SHP77 treated with DMSO at 0.1 percent for 48 hours (cell line): Measurements from ENCODE around the gene CAPZA2.

Experiments used
- DNase-seq: peaks from one replicate; lab custom pipeline; 2025; lab: John Stamatoyannopoulos, UW

CAPZA2 gene

DNA sequence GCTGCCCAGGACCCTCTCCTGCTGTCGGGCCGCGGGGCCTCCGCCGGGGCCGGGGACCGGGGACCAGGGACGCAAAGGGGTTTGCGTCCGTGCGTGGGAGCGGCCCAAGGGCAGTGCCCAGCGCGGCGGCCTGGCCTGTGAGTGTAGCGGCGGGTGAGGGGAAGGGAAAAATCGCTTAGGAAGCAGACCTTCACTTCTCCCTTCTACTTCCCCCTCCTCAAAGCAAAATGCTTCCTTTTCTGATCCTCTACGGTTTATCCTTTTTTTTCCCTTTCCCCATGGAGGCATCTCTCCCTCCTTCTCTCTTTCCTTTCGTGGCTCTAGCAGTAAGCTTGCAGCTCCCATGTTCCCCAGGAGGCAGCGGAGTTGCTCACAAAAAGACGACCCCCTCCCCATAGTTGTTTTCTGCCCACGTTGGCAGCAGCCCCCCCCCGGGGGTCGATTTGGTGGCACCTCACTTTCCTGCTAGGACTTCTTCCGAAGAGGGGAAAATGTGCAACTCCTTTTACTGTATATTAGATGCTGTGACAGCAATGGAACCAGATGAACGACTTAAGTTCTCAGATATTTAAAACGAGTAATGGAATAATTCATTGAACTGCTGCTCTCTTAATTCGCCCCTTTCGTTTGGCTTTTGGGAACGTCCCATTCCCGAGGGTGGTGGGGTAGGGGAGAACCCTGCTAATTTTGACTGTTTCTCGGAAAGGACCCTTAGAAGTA, 724 bp downstream of the CAPZA2 start:
- DNase-seq, result peak; percentile 22

DNA sequence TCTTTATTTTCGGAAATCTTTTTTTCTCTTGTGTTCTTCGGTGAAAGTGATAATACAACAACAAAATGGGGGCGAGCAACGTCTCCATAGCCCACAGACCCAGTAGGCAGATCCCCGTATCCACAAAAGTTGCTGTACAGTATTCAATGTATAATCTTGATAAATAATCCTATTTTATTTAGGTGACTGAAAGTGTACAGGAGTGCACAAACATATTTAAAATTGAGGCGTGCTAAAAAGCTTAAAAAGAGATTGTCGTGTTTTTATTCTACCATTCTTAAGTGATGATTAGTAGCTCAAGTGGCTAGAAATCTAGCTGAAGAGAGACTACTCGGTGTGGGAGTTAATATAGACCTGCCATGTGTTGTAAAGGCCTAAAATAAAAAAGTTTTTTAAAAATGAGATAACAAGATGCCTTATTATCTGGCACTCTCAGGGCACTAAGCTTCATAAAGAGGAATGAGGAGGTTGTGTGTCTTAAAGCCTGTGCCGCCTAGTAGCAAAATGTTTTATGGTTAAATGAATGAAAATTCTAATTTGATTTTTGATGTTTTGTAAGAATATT, 1.6 kb downstream of the CAPZA2 start:
- DNase-seq, result no peak

DNA sequence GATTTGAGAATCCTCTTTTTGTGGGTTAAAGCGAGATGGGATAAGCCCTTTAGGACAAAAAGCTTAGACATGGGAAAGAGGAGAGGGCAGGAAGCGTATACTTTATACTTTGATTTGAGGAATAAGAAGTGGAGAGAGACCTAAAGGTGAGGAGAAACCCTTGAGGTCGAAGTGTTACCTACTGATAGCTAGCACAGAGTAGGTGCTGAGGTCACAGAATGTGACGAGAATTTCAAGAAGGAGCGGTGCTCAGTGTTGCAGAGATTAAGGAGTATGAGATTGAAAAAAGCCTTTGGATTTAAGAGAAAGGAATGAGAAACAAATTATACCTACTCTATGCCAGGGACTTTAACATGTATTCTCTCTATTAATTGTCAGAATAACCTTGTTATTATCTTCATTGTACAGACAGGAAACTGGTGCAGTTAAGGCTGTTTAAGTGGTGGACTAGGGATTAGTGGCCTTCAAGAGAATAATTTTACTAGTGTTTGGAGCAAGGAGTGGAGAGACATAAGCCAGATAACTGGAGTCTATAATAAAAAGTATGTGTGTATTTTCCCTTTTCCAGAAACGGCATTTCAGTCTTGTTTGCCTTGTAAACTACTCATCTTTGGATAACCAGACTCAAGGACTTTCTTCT, 8.8 kb downstream of the CAPZA2 start:
- no peak for DNase-seq

DNA sequence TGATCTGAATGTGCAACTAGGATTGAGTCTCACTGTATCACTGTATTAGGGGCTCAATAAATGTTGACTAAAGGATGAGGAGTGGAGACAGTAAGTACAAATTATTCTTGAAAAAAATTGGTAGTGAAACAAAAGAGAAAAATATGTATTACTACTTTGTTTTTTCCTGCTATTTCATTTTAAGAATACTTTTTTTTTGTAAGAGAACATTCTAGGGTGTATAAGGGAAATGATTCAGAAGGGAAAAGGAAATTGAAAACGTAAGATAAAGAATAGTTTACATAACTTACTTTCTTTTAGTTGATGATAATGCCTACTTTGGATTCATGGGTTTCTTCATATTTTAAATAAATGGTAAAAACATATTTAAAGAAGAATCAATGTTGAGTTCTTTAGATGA, 9.6 kb downstream of the CAPZA2 start:
- DNase-seq, result no peak

DNA sequence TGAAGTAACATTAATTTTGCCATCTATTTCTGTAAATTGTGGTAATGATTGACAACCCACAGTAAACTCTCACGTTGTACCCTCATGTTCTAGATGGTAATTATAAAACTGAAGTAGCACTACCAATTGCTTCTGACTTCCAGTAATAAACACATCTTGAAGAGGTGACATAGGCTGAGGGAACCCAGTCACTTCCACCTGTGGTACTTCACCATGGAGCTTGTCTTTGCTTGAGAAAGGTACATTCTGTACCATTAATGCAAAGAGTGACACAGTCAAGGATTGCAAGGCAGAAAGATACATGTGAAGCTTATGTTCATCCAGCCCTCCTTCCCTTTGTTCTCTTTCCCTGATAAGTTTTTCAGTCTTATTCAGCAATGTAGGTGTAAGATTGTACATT, 11.2 kb downstream of the CAPZA2 start:
- no peak for DNase-seq

DNA sequence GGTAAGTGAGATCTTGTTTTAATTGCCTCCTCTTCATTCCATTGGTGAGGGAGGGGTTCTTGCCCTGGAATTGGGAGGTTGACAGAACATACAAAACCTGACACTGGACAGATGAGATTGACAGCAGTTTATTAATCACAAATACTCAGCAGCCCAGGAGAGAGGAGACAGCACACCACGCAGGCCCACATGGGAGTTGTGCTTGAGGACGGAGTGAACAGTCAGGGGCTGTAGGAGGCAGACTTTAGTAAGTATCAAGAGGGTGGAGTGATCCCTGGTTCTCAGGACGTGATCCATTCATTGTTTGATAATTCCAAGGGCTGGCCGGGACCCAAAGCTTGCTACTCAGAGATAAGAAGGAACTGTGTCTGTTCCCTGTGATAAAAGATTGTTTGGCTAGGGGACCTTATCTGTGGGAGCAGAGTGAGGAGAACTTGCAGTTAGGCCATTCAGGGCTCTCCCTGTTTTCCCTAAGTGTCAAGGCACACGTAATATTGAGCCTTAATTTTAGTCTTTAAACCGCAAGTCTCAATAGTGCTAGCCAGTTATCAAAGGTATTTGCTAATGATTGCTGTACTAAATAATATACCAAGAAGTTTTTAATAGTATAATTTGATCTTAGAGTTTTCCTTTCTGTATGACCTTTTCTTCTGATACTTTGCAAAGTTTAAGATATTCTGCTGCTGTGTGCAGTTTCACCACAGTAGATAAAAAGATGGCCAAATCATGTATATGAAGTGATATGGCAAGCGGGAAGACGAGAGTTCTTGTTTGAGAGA, 14.5 kb downstream of the CAPZA2 start:
- no peak for DNase-seq

DNA sequence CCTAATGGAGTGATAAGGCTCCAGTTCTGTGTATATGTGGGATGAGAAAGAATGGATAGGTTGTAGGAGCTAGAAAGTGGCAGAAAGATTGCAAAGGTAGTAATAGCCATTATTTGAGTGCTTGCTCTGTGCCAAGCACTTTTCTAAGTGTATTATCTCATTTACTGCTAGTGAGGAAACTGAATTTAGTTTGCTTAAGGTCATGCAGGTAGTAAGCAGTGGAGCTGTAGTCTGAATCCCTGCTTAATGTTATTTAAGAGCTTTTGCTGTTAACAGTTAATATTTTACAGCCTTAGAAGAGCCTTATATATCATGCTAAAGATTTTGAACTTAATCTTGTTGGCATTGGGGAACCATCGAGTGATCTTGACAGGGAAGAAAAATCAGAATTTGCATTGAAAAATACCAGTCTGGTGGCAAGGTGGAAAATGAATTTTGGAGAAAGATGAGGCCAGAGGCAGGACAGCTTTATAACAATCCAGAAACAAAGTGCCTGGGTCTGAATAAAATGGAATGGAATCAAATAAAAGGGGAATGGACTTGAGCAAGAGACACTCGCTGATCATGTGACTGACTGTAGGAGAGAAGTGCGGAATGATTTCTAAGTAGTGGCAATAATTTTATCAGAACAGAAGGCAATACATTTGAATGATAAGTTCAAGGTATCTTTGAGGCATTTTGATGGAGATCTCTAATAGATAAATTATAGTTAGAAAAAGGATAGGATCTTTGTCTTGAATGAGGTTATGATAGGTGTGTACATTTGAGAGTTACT, 15.2 kb downstream of the CAPZA2 start:
- DNase-seq, result no peak

DNA sequence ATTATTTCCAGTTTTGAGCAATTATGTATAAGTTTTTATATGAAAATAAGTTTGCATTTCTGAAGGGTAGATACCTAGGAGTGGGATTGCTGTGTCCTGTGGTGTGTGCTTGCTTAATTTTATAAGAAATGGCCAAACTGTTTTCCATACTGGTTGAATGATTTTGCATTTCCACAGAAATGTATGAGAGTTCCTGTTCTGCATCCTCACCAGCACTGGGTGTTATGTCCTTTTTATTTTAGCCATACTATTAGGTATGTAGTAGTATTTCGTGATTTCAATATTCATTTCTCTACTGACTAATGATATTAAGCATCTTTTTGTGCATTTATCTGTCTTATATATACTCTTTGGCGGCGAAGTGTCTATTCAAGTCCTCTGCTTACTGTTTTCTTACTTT, 22.3 kb downstream of the CAPZA2 start:
- no peak for DNase-seq

DNA sequence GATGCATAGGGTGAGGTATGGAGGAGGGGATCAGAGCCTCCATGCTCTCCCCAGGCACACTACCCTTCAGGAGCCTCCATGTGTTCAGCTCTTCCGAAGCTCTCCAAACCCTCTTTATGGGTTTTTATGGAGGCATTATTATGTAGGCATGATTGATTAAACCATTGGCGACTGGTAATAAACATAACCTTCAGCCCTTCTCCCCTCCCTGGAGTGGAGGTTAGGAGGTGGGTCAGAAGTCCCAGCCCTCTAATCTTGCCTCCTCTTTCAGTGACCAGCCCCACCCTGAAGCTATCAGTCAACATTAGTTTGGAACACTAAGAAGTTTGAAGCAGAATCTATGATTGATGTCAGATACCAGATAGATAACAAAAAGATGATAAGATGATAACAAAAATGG, 23.3 kb downstream of the CAPZA2 start:
- DNase-seq, result no peak

DNA sequence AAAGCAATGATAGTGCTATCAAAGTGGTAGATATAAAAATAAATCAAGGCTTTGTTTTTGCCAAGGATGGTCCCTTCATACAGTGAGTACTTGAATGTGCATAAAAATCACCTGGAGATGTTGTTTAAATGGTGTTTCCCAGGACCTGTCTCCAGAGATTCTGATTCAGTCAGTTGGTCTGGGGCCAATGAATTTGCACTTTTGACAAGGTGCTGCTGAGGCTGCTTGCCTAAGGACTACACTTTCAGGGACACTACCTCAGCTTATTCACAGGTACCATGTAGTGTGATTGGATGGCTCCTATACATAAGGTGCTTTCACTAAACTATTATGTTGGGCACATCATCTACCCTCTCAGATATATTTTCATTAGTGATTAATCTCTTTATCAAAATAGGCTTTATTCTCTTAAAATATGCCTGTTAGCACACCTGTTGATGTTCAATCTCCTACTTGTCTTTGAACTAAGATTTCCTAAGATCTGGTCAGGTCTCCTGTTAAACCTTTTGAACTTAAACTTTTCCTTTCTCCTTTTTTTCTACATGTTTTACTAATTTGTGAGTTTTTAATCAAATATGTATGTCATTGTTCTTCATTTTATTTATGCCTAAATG, 24.3 kb downstream of the CAPZA2 start:
- no peak for DNase-seq

DNA sequence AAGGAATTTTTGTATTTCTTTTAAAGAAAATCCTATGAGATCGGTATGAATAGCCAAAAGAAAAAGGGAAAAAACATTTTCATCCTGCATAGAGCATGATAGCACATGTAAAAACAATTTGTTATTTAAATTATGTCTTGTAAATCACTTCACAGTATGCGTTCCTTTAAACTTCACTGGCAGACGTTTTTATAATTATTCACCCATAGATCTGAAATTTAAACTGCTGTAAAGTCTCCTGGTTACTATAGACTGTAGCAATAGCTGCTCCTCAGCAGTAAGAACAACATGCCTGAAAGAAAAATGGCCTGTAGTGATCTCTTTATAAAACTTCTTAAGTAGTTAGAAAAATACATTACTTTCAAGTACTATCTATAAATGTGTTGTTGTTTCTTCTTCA, 26.5 kb downstream of the CAPZA2 start:
- DNase-seq, result no peak

DNA sequence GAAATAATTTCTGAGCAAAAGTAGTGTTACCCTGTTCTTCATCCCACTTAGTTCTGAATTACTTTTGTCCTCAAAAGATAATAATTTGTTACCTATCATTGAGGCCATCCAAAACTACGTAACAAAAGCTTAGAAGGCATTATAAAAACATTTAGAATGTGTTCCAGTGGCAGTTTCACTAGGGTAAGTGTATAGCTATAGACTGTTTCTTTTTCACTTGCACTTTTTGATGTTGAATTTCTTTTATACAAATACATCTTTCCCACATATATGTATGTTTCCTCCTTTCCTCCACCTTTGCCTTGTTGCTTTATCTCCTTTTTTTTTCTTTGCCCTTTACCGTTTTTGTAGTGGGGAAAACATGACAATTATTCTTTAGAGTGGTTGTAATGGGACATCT, 33.5 kb downstream of the CAPZA2 start:
- no peak for DNase-seq

DNA sequence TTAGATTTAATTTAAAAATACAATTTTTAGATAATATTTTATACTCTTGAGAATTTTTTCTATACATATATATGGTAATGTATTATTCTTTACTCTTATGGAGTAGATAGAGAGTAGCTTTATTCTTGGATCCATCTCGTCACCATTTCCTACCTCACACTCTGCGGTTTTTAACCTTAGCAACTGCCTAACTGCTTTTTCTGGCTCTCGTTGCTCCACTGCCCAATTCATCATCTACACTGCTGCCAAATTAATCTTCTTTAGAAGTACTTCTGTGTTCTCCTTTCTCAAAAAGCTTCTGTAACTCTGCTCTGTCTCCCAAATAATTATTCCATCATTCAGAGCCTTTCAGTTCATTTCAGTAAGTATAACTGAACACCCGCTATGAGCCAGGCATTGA, 35.3 kb downstream of the CAPZA2 start:
- no peak for DNase-seq

DNA sequence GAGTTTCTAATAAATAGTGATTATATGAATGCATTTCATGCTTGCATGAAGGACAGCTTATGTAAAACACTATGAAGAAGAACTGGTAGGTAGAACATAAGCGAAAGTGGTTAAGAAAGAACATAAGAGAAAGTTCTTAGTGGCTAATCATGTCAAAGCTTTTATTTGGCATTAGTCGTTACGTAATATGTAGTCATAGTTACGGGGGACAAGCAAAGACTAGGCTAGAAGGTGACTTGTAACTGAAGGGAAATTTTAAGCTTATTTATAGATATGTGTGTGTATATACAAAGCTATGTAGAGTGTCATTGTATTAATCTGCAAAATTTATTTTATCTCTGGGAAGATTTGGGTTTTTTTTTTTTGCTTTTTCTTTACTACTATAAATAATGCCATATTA, 36.9 kb downstream of the CAPZA2 start:
- no peak for DNase-seq

DNA sequence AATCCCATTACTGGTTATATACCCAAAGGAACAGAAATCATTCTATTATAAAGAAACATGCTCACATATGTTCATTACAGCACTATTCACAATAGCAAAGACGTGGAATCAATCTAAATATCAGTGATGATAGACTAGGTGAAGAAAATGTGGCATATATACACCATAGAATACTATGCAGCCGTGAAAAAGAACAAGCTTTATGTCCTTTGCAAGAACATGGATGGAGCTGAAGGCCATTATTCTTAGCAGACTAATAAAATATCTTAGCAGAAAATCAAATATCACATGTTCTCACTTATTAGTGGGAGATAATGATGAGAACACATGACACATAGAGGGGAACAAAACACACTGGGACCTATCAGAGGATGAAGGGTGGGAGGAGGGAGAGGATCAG, 38.8 kb downstream of the CAPZA2 start:
- DNase-seq, result no peak

DNA sequence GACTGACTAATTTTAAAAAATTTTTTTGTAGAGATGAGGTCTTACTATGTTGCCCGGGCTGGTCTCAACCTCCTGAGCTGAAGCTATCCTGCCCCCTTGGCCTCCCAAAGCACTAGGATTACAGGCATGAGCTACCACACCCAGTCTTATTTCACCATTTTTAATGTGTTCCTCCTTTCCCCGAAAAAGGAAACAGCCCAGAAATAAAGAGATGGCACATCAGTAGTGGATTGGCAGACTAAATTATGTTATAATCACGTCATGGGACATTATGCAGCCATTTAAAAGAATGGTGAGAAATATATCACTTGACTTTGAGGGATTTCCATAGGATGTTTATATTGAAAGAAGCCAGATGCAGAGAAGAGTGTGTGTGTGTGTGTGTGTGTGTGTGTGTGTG, 40.5 kb downstream of the CAPZA2 start:
- no peak for DNase-seq

DNA sequence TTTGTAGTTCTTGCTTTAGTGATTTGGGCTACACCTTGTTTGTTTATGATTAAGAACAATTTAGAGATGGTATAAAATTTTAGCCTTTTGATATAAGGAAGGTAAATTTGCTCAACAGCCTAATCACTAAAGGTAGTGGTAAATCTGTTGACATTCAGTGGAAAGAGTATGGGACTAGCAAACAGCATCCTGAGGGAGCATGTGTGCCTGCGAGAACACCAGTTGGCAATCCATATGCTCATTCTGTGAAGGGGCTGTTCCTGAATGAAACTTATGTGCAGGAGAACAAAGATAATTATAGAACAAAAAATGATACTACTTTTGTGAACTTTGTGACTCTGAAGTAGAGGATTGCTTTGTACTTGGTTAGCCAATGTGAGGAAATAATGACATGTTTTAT, 44.0 kb downstream of the CAPZA2 start:
- no peak for DNase-seq

DNA sequence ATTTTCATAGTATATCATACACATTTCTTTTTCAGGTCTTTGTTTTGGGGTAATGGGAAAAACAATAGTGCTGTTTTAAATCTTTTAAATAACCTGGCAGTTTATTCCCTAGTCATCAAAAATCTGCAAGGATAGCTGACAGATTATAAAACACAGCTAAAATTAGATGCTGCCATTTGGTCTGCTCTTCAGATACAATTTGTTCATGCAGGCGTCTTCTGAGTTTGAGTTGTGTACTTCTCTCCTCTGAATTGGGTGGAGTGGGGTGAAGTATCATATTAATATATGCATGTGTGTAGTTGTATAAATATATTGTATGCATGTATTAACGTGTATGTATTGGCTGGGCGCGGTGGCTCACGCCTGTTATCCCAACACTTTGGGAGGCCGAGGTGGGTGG, 48.0 kb downstream of the CAPZA2 start:
- DNase-seq, result no peak

DNA sequence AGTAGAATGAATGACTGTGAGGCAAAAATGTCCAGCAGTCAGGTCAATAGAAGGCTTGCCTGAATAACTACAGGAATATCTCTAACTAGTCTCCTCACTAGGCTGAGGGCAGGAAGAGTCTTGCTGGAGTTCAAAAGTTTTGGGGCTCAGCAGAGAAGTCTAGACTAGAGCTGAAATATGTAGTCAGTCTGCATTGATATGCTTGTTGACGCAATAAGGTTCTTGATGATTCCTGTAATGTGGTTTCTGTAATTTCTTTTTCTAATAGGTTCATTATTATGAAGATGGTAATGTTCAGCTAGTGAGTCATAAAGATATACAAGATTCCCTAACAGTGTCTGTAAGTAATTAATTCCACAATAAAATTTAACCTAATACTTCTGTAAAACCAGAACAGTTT, 49.4 kb downstream of the CAPZA2 start:
- no peak for DNase-seq

DNA sequence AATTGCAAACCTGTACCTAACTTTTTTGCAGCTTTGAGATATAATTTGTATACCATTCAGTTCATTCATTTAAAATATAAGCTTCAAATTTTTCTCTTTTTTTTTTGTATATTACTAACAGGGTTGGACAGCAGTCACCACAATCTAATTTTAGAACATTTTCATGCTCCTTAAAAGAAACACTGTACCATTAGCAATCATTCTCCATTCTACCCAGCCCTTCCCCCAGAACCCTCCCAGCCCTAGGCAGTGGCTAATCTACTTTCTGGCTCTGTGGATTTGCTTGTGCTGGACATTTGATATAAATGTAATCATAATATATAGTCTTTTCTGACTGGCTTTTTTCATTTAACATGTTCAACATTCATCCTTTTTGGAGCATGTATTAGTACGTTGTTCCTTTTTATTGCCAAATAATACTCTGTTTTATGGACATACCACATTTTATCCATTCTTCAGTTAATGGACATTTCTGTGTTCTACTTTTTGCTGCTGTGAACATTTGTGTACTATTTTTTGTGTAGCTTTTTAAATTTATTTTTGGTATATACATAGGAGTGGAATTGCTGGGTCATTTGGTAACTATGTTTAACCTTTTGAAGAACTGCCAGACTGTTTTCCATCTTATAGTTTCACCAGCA, 50.0 kb downstream of the CAPZA2 start:
- DNase-seq, result no peak

DNA sequence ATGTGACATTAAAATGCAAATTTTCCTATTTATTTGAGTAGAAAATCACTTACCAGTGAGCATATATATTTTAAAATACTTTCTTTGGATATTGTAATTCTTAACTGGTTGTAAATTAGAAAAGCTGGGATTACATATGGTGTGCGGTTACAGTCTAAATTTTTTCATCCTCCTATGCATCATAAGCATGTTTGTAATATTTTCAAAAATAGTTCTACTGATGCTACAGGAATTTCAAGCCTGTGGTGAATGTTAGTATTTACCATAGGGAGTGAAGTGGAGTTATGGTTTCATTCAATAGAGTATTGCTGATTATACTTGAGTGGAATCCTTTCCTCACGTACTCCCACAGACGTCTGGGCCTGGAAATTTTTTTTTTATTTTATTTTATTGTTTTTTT, 56.3 kb downstream of the CAPZA2 start:
- DNase-seq, result no peak
